Activated CD4-positive, alpha-beta T cell treated with anti-CD3 and anti-CD28 coated beads for 36 hours (primary cell): ENCODE data around the gene LZTFL1. TPM values are rescaled to one million over a fixed set of nuclear protein-coding genes. Genes with fewer than 3 reads are reported as not detected.

Source experiments
- ATAC-seq: fragments of 200-7000 bp; cut with Tn5 transposase; one replicate; pipeline ENCODE4 v1.10.0; 2021; ENCODE audit warnings: mild to moderate bottlenecking, moderate library complexity
- CTCF ChIA-PET: fragments of 350-600 bp; sonication (Branson Sonifier 250); formaldehyde crosslinking; loops from one replicate; lab custom pipeline; 2021; ENCODE audit warnings: antibody characterized with exemption; lab: Charles Lee
- POLR2A ChIA-PET: fragments of 350-600 bp; sonication (Branson Sonifier 250); formaldehyde crosslinking; loops from one replicate; lab custom pipeline; 2021; ENCODE audit warnings: antibody characterized with exemption, inconsistent platforms; lab: Charles Lee
- DNase-seq: peaks from one replicate; pipeline ENCODE4 v3.0.0-alpha.2; 2020
- H3K27ac Mint-ChIP-seq: one replicate; pipeline ENCODE4 v1.8.0; 2021; ENCODE audit warnings: mixed read lengths
- H3K27me3 Mint-ChIP-seq: one replicate; pipeline ENCODE4 v1.8.0; 2021; ENCODE audit warnings: mixed read lengths
- H3K36me3 Mint-ChIP-seq: one replicate; pipeline ENCODE4 v1.8.0; 2021; ENCODE audit warnings: low read depth, mixed read lengths
- H3K4me1 Mint-ChIP-seq: one replicate; pipeline ENCODE4 v1.8.0; 2021; ENCODE audit warnings: mixed read lengths
- H3K4me3 Mint-ChIP-seq: one replicate; pipeline ENCODE4 v1.8.0; 2021; ENCODE audit warnings: mild to moderate bottlenecking, moderate library complexity, mixed read lengths
- H3K9me3 Mint-ChIP-seq: one replicate; pipeline ENCODE4 v1.8.0; 2021; ENCODE audit warnings: low read depth, mixed read lengths
- intact Hi-C, 2 experiments: fragments of 100-400 bp; cut with DNase I in 1 of 2; cut with micrococcal nuclease in 1 of 2; formaldehyde crosslinking; loops; one replicate each; pipeline versions ENCODE4 v1.14.2 to v1.15.1; 2022 to 2024; cut with DNase I, micrococcal nuclease
- total RNA-seq, 2 experiments: library from RNA; stranded (reverse); gene quantifications; one replicate each; pipeline ENCODE4 v1.2.3, GENCODE V29; 2021

The LZTFL1 gene
- total RNA-seq, 2 experiments from 2014 or later = 4.5 to 6.6 TPM

GRCh38 chr3:45786801-45787495 is 55.0 kb downstream of the LZTFL1 start:
- no peak for DNase-seq
- H3K27ac Mint-ChIP-seq = no peak overlapping the region
- H3K27me3 Mint-ChIP-seq = peaks cover 9% of the 10 kb centered on the region
- H3K4me1 Mint-ChIP-seq = no peaks in the 10 kb centered on the region
- intact Hi-C loops = no loop called here
- ChIA-PET POLR2A (no interaction called here), CTCF (no interaction called here)
- ATAC-seq = no peak
- no peak overlapping the region for H3K4me3 Mint-ChIP-seq
- H3K36me3 Mint-ChIP-seq = no peaks in the 10 kb centered on the region
- H3K9me3 Mint-ChIP-seq = peaks cover 14% of the 10 kb centered on the region

- no peak for ATAC-seq
- ChIA-PET CTCF (interaction anchor here (0.6 to 0.8 kb wide), 3 partner anchors 15 to 144 kb away, joined by 3 to 4 read pairs (median 3); no protein-coding TSS in a partner anchor), POLR2A (no interaction called here)
- no peaks in the 10 kb centered on the region for H3K36me3 Mint-ChIP-seq
- no peak for DNase-seq
- H3K27ac Mint-ChIP-seq = no peak overlapping the region
- no peak overlapping the region for H3K4me3 Mint-ChIP-seq
- H3K4me1 Mint-ChIP-seq = no peaks in the 10 kb centered on the region
- H3K27me3 Mint-ChIP-seq = peaks cover 3% of the 10 kb centered on the region
- intact Hi-C loops = no loop called here
- peaks cover 12% of the 10 kb centered on the region for H3K9me3 Mint-ChIP-seq
Measured at GRCh38 chr3:45785605-45786150, 56.2 kb downstream of the LZTFL1 start.

- intact Hi-C loops = no loop called here
- no peaks in the 10 kb centered on the region for H3K36me3 Mint-ChIP-seq
- H3K27ac Mint-ChIP-seq = no peak overlapping the region
- no peaks in the 10 kb centered on the region for H3K27me3 Mint-ChIP-seq
- DNase-seq = no peak
- no peaks in the 10 kb centered on the region for H3K4me1 Mint-ChIP-seq
- no peak overlapping the region for H3K4me3 Mint-ChIP-seq
- ChIA-PET POLR2A (no interaction called here), CTCF (no interaction called here)
- peaks cover 6% of the 10 kb centered on the region for H3K9me3 Mint-ChIP-seq
- no peak for ATAC-seq
Measured at GRCh38 chr3:45783667-45784066, 58.3 kb downstream of the LZTFL1 start.

GRCh38 chr3:45782381-45782780 is 59.5 kb downstream of the LZTFL1 start:
- ChIA-PET POLR2A (no interaction called here), CTCF (no interaction called here)
- Mint-ChIP-seq H3K27me3 (no peaks in the 10 kb centered on the region), H3K4me1 (no peaks in the 10 kb centered on the region), H3K4me3 (no peak overlapping the region), H3K27ac (no peak overlapping the region), H3K9me3 (peaks cover 6% of the 10 kb centered on the region), H3K36me3 (no peaks in the 10 kb centered on the region)
- ATAC-seq = no peak
- DNase-seq = no peak
- intact Hi-C loops = no loop called here

GRCh38 chr3:45781841-45782240 is 60.1 kb downstream of the LZTFL1 start:
- CTCF ChIA-PET = interaction anchor here (0.7 kb wide), 1 partner anchor 724 kb away, joined by 3 read pairs; no protein-coding TSS in a partner anchor

GRCh38 chr3:45781271-45781670 is 60.6 kb downstream of the LZTFL1 start:
- no peak overlapping the region for H3K4me3 Mint-ChIP-seq
- DNase-seq (no peak), ATAC-seq (no peak)
- POLR2A ChIA-PET = no interaction called here
- CTCF ChIA-PET = interaction anchor here (0.7 kb wide), 1 partner anchor 724 kb away, joined by 3 read pairs; no protein-coding TSS in a partner anchor
- H3K27ac Mint-ChIP-seq = no peak overlapping the region
- H3K4me1 Mint-ChIP-seq = no peaks in the 10 kb centered on the region
- H3K36me3 Mint-ChIP-seq = no peaks in the 10 kb centered on the region
- H3K9me3 Mint-ChIP-seq = peaks cover 6% of the 10 kb centered on the region
- no peaks in the 10 kb centered on the region for H3K27me3 Mint-ChIP-seq
- intact Hi-C loops = no loop called here

More at GRCh38 chr3:45781841-45782240, 60.1 kb downstream of the LZTFL1 start:
- POLR2A ChIA-PET = no interaction called here
- Mint-ChIP-seq H3K36me3 (no peaks in the 10 kb centered on the region), H3K27me3 (no peaks in the 10 kb centered on the region), H3K27ac (no peak overlapping the region), H3K9me3 (peaks cover 6% of the 10 kb centered on the region), H3K4me3 (no peak overlapping the region), H3K4me1 (no peaks in the 10 kb centered on the region)
- intact Hi-C loops = no loop called here
- ATAC-seq (no peak), DNase-seq (no peak)

- no peaks in the 10 kb centered on the region for H3K4me1 Mint-ChIP-seq
- H3K4me3 Mint-ChIP-seq = no peak overlapping the region
- H3K27ac Mint-ChIP-seq = no peak overlapping the region
- H3K36me3 Mint-ChIP-seq = no peaks in the 10 kb centered on the region
- ChIA-PET POLR2A (no interaction called here), CTCF (no interaction called here)
- no peak for ATAC-seq
- no peak for DNase-seq
- H3K27me3 Mint-ChIP-seq = peaks cover 2% of the 10 kb centered on the region
- intact Hi-C loops = no loop called here
- peaks cover 5% of the 10 kb centered on the region for H3K9me3 Mint-ChIP-seq
Measured at GRCh38 chr3:45779746-45780735, 61.9 kb downstream of the LZTFL1 start.

- ChIA-PET POLR2A (no interaction called here), CTCF (interaction anchor here (0.6 to 1.2 kb wide), 2 partner anchors 13 to 77 kb away, joined by 3 read pairs; no protein-coding TSS in a partner anchor)
- intact Hi-C loops = no loop called here
- Mint-ChIP-seq H3K27me3 (peaks cover 4% of the 10 kb centered on the region), H3K4me1 (no peaks in the 10 kb centered on the region), H3K27ac (no peak overlapping the region), H3K36me3 (no peaks in the 10 kb centered on the region), H3K9me3 (no peaks in the 10 kb centered on the region), H3K4me3 (no peak overlapping the region)
- DNase-seq = no peak
- no peak for ATAC-seq
Measured at GRCh38 chr3:45778761-45779201, 63.1 kb downstream of the LZTFL1 start.

- no peak for DNase-seq
- no peak overlapping the region for H3K27ac Mint-ChIP-seq
- CTCF ChIA-PET = interaction anchor here (1.2 kb wide), 1 partner anchor 14 kb away, joined by 3 read pairs; no protein-coding TSS in a partner anchor
- H3K4me1 Mint-ChIP-seq = peaks cover 5% of the 10 kb centered on the region
- intact Hi-C loops = no loop called here
- no peaks in the 10 kb centered on the region for H3K36me3 Mint-ChIP-seq
- no peak overlapping the region for H3K4me3 Mint-ChIP-seq
- POLR2A ChIA-PET = no interaction called here
- peaks cover 4% of the 10 kb centered on the region for H3K27me3 Mint-ChIP-seq
- no peak for ATAC-seq
- H3K9me3 Mint-ChIP-seq = no peaks in the 10 kb centered on the region
Measured at GRCh38 chr3:45777746-45778386, 64.1 kb downstream of the LZTFL1 start.

GRCh38 chr3:45777111-45777745 is 64.7 kb downstream of the LZTFL1 start:
- POLR2A ChIA-PET = no interaction called here
- Mint-ChIP-seq H3K27ac (no peak overlapping the region), H3K4me3 (no peak overlapping the region), H3K4me1 (peaks cover 11% of the 10 kb centered on the region), H3K9me3 (no peaks in the 10 kb centered on the region), H3K27me3 (peaks cover 4% of the 10 kb centered on the region), H3K36me3 (no peaks in the 10 kb centered on the region)
- ATAC-seq (no peak), DNase-seq (no peak)
- CTCF ChIA-PET = no interaction called here
- intact Hi-C loops = no loop called here
